Effector memory CD4-positive, alpha-beta T cell (primary cell): ENCODE data around the gene GOLGA8B.
A peak's percentile ranks its signal among the peaks of the same experiment; 100 is the strongest.
"Not testable (repeated sequence)": the region's sequence is repeated elsewhere in the genome, so short reads cannot be mapped to it uniquely, and the experiment has no call there.

Experiments
- DNase-seq, 3 donors: peaks; one replicate each; pipeline ENCODE4 v3.0.0-alpha.2; 2020
- H3K27ac ChIP-seq: 2 replicates; pipeline ENCODE4 v1.7.0; 2013; ENCODE audit warnings: mild to moderate bottlenecking, low read length, moderate library complexity; ENCODE audit not compliant: insufficient read depth, poor library complexity, severe bottlenecking
- H3K27me3 ChIP-seq: replicated peaks from 2 replicates; pipeline ENCODE4 v1.7.0; 2013; ENCODE audit warnings: mild to moderate bottlenecking, low read length; ENCODE audit not compliant: insufficient read depth, control insufficient read depth, poor library complexity, severe bottlenecking
- H3K36me3 ChIP-seq: 2 replicates; pipeline ENCODE4 v1.7.0; 2013; ENCODE audit warnings: mild to moderate bottlenecking, low read length, moderate library complexity; ENCODE audit not compliant: control insufficient read depth, insufficient read depth
- H3K4me1 ChIP-seq: 2 replicates; pipeline ENCODE4 v1.7.0; 2013; ENCODE audit warnings: low read length, mild to moderate bottlenecking; ENCODE audit not compliant: control insufficient read depth, insufficient read depth, poor library complexity, severe bottlenecking
- H3K4me3 ChIP-seq: 2 replicates; pipeline ENCODE4 v1.7.0; 2013; ENCODE audit warnings: low read length, low read depth, mild to moderate bottlenecking; ENCODE audit not compliant: insufficient read depth, poor library complexity, severe bottlenecking
- H3K9me3 ChIP-seq: 2 replicates; pipeline ENCODE4 v1.7.0; 2013; ENCODE audit warnings: mild to moderate bottlenecking, low read length, moderate library complexity; ENCODE audit not compliant: control insufficient read depth

GOLGA8B gene

GRCh38 chr15:34598799-34599585 lies 15.5 kb upstream of the GOLGA8B start:
- no peak for DNase-seq
- Histone ChIP-seq H3K4me1 (no peaks in the 10 kb centered on the region), H3K9me3 (no peaks in the 10 kb centered on the region), H3K36me3 (no peaks in the 10 kb centered on the region), H3K27ac (no peak overlapping the region), H3K4me3 (no peak overlapping the region), H3K27me3 (peaks cover 6% of the 10 kb centered on the region)

- no peak for DNase-seq
- no peak overlapping the region for H3K27ac ChIP-seq
- no peaks in the 10 kb centered on the region for H3K9me3 ChIP-seq
- H3K27me3 ChIP-seq = peaks cover 6% of the 10 kb centered on the region
- no peak overlapping the region for H3K4me3 ChIP-seq
- H3K36me3 ChIP-seq = no peaks in the 10 kb centered on the region
- H3K4me1 ChIP-seq = no peaks in the 10 kb centered on the region
These were observed 13.9 kb upstream of the GOLGA8B start for GRCh38 chr15:34597316-34597715.

GRCh38 chr15:34594361-34594760 lies 10.9 kb upstream of the GOLGA8B start:
- Histone ChIP-seq H3K9me3 (no peaks in the 10 kb centered on the region), H3K4me3 (no peak overlapping the region), H3K27me3 (peaks cover 6% of the 10 kb centered on the region), H3K27ac (no peak overlapping the region), H3K4me1 (no peaks in the 10 kb centered on the region), H3K36me3 (no peaks in the 10 kb centered on the region)
- DNase-seq = no peak

GRCh38 chr15:34591306-34591705 lies 7.9 kb upstream of the GOLGA8B start:
- H3K27ac ChIP-seq = no peak overlapping the region
- H3K4me3 ChIP-seq = no peak overlapping the region
- DNase-seq = no peak
- H3K36me3 ChIP-seq = no peaks in the 10 kb centered on the region
- H3K9me3 ChIP-seq = no peaks in the 10 kb centered on the region
- H3K27me3 ChIP-seq = no peaks in the 10 kb centered on the region
- H3K4me1 ChIP-seq = no peaks in the 10 kb centered on the region

GRCh38 chr15:34588046-34588674 lies 4.7 kb upstream of the GOLGA8B start:
- no peak overlapping the region for H3K4me3 ChIP-seq
- no peaks in the 10 kb centered on the region for H3K9me3 ChIP-seq
- no peaks in the 10 kb centered on the region for H3K27me3 ChIP-seq
- peaks cover 6% of the 10 kb centered on the region for H3K4me1 ChIP-seq
- H3K36me3 ChIP-seq = no peaks in the 10 kb centered on the region
- DNase-seq = peak; percentile 30 to 45 (median 34)
- no peak overlapping the region for H3K27ac ChIP-seq

GRCh38 chr15:34585966-34586365 lies 2.5 kb upstream of the GOLGA8B start:
- not testable (repeated sequence) for H3K4me3 ChIP-seq, H3K27me3 ChIP-seq, H3K36me3 ChIP-seq, DNase-seq, H3K27ac ChIP-seq, H3K9me3 ChIP-seq
- H3K4me1 ChIP-seq = peaks cover 17% of the 10 kb centered on the region

GRCh38 chr15:34584996-34585395 lies 1.5 kb upstream of the GOLGA8B start:
- no peak overlapping the region for H3K4me3 ChIP-seq
- H3K27me3 ChIP-seq = no peaks in the 10 kb centered on the region
- H3K27ac ChIP-seq = no peak overlapping the region
- no peak for DNase-seq
- no peaks in the 10 kb centered on the region for H3K9me3 ChIP-seq
- peaks cover 17% of the 10 kb centered on the region for H3K4me1 ChIP-seq
- no peaks in the 10 kb centered on the region for H3K36me3 ChIP-seq

- Histone ChIP-seq H3K4me3 (peak overlapping the region; percentile 84), H3K27me3 (no peaks in the 10 kb centered on the region), H3K4me1 (peaks cover 17% of the 10 kb centered on the region), H3K9me3 (no peaks in the 10 kb centered on the region), H3K36me3 (no peaks in the 10 kb centered on the region), H3K27ac (peak overlapping the region; percentile 72)
- DNase-seq = no peak
These were observed 848 bp upstream of the GOLGA8B start for GRCh38 chr15:34584330-34584668.

GRCh38 chr15:34582461-34583371 lies 735 bp downstream of the GOLGA8B start:
- peak in 2 of 3 donors; percentile 11 to 27 for DNase-seq
- H3K27ac ChIP-seq = peak overlapping the region; percentile 72
- H3K36me3 ChIP-seq = no peaks in the 10 kb centered on the region
- peak overlapping the region; percentile 84 for H3K4me3 ChIP-seq
- H3K27me3 ChIP-seq = no peaks in the 10 kb centered on the region
- H3K9me3 ChIP-seq = no peaks in the 10 kb centered on the region
- peaks cover 17% of the 10 kb centered on the region for H3K4me1 ChIP-seq
